HEK293 (cell line): ENCODE data around the gene TRIM47.

ENCODE experiments used
- CTCF ChIA-PET: fragments of 350-600 bp; formaldehyde crosslinking; extraction: SDS; loops from one replicate; lab custom pipeline; 2021; ENCODE audit warnings: antibody characterized with exemption; lab: Yijun Ruan, JAX
- POLR2A ChIA-PET: fragments of 300-600 bp; formaldehyde crosslinking; extraction: SDS; loops from one replicate; lab custom pipeline; 2020; ENCODE audit warnings: antibody characterized with exemption, inconsistent platforms; lab: Yijun Ruan, JAX
- H3K27ac ChIP-seq: fragments of 200-500 bp; sonication (Bioruptor generic); 2 replicates; pipeline ENCODE4 v1.5.1; 2014; ENCODE audit warnings: low read depth, low read length, control low read depth, inconsistent platforms; ENCODE audit errors: extremely low read depth
- H3K36me3 ChIP-seq, 2 experiments: fragments of 200-500 bp in 1 of 2; sonication (Bioruptor generic) in 1 of 2; 1 replicate in 1 of 2; 2 replicates in 1 of 2; pipeline ENCODE4 v1.5.1; 2014 to 2017; ENCODE audit warnings: inconsistent platforms in 2 of 2, low read length in 2 of 2; ENCODE audit not compliant: control insufficient read depth in 2 of 2, insufficient read depth in 1 of 2
- H3K4me1 ChIP-seq: fragments of 200-500 bp; sonication (Bioruptor generic); 2 replicates; pipeline ENCODE4 v1.5.1; 2014; ENCODE audit warnings: mild to moderate bottlenecking, low read length, inconsistent platforms; ENCODE audit not compliant: control insufficient read depth, insufficient read depth
- H3K4me3 ChIP-seq: 2 replicates; pipeline ENCODE4 v1.5.1; 2011; ENCODE audit warnings: low read depth, mild to moderate bottlenecking, control low read depth, low read length, moderate library complexity
- H3K9me3 ChIP-seq: fragments of 200-500 bp; sonication (Bioruptor generic); 2 replicates; pipeline ENCODE4 v1.5.1; 2014; ENCODE audit warnings: low read depth, low read length, inconsistent platforms; ENCODE audit not compliant: control insufficient read depth, insufficient read depth
- EGR2 ChIP-seq: fragments of 450-650 bp; formaldehyde crosslinking; IDR thresholded peaks from 2 replicates; pipeline ENCODE4 v1.5.1; 2016; ENCODE audit warnings: low read depth, missing biosample characterization, missing genetic modification characterization
- GLIS1 ChIP-seq: fragments of 450-650 bp; formaldehyde crosslinking; IDR thresholded peaks from 2 replicates; pipeline ENCODE4 v1.5.1; 2016; ENCODE audit warnings: missing biosample characterization, missing genetic modification characterization
- SCRT1 ChIP-seq: fragments of 450-650 bp; formaldehyde crosslinking; IDR thresholded peaks from 2 replicates; pipeline ENCODE4 v1.5.1; 2016; ENCODE audit warnings: missing biosample characterization, missing genetic modification characterization, borderline replicate concordance
- SCRT2 ChIP-seq: fragments of 450-650 bp; formaldehyde crosslinking; IDR thresholded peaks from 2 replicates; pipeline ENCODE4 v1.5.1; 2016; ENCODE audit warnings: missing biosample characterization, missing genetic modification characterization
- SP3 ChIP-seq: fragments of 450-650 bp; formaldehyde crosslinking; IDR thresholded peaks from 2 replicates; pipeline ENCODE4 v1.5.1; 2016; ENCODE audit warnings: missing biosample characterization, missing genetic modification characterization
- TRIM28 ChIP-seq: IDR thresholded peaks from 2 replicates; pipeline ENCODE4 v1.6.1; 2011; ENCODE audit warnings: low read length, control low read depth, borderline replicate concordance
- ZFHX2 ChIP-seq: fragments of 450-650 bp; formaldehyde crosslinking; conservative IDR thresholded peaks from 2 replicates; pipeline ENCODE4 v1.5.1; 2016; ENCODE audit warnings: missing biosample characterization, missing genetic modification characterization
- ZIC2 ChIP-seq: fragments of 450-650 bp; formaldehyde crosslinking; IDR thresholded peaks from 2 replicates; pipeline ENCODE4 v1.5.1; 2016; ENCODE audit warnings: missing biosample characterization, missing genetic modification characterization
- ZNF175 ChIP-seq: fragments of 450-650 bp; formaldehyde crosslinking; IDR thresholded peaks from 2 replicates; pipeline ENCODE4 v1.5.1; 2016; ENCODE audit warnings: missing biosample characterization, missing genetic modification characterization
- ZNF24 ChIP-seq: fragments of 450-650 bp; formaldehyde crosslinking; IDR thresholded peaks from 2 replicates; pipeline ENCODE4 v1.5.1; 2016; ENCODE audit warnings: missing biosample characterization, missing genetic modification characterization
- ZNF664 ChIP-seq: fragments of 450-650 bp; formaldehyde crosslinking; IDR thresholded peaks from 2 replicates; pipeline ENCODE4 v1.5.1; 2016; ENCODE audit warnings: missing biosample characterization, missing genetic modification characterization
- TF ChIP-seq, protein P1 (sequence below): fragments of 450-650 bp; formaldehyde crosslinking; IDR thresholded peaks from 2 replicates; pipeline ENCODE4; 2016; ENCODE audit warnings: missing biosample characterization, missing genetic modification characterization
- TF ChIP-seq, protein P2 (sequence below): fragments of 450-650 bp; formaldehyde crosslinking; IDR thresholded peaks from 2 replicates; pipeline ENCODE4 v1.5.1; 2016; ENCODE audit warnings: missing biosample characterization, missing genetic modification characterization
- TF ChIP-seq, protein P3 (sequence below): fragments of 450-650 bp; formaldehyde crosslinking; conservative IDR thresholded peaks from 2 replicates; pipeline ENCODE4 v1.5.1; 2016; ENCODE audit warnings: low read depth, missing biosample characterization, missing genetic modification characterization
- TF ChIP-seq, protein P4 (sequence below): fragments of 450-650 bp; IDR thresholded peaks from 2 replicates; pipeline ENCODE4 v1.5.1; 2018; ENCODE audit warnings: missing biosample characterization, mild to moderate bottlenecking, missing genetic modification characterization

Gene TRIM47

DNA sequence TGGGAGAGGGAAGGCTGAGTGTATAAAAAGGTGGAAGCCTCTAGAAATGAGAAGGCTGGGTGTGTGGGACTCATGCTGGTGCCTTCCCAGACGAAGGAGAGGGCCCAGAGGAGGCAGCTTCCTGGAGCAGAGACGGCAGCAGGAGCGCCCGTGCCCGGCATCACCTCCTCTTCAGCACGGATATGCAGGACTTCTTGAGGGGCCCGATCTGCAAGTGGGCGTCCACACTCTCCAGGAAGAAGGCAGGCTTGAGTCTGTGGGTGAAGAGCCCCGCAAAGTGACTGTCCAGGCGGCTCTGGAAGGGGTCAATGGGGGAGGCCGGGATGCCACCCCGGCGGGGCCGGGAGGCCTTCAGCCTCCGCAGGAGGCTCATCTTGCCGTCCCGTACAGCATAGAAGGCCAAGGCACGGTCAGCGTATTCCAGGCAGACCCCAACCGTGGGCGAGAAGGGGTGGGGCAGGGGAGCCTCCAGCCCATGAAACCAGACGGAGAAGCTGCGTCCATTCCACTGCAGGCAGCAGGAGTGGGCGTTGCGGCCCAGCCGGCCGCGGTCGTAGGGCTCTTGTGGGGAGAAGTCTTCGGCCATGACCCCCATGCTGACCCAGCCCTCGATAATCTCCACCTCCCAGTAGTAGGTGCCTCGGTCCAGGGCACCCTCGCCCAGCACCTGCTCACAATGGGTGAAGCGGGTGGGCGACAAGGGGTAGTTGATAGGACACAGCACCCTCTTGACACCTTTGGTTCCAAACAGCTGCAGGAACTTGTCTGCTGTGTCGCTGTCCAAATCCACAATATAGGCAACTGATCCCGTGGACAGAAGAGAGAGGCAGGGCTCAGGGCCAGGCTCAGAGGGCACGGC is 3.8 kb downstream of the TRIM47 start:
- no peaks in the 10 kb centered on the region for H3K9me3 ChIP-seq
- ChIA-PET CTCF (interaction anchor here (0.5 to 7.6 kb wide), 3 partner anchors 13 to 87 kb away, joined by 4 to 84 read pairs (median 5); no protein-coding TSS in a partner anchor), POLR2A (interaction anchor here (1.0 to 5.1 kb wide), 2 partner anchors 19 to 94 kb away, joined by 3 to 34 read pairs; partner anchors contain the start of gene WBP2)
- H3K4me1 ChIP-seq, result peaks cover 4% of the 10 kb centered on the region
- TF ChIP-seq, protein P1, sequence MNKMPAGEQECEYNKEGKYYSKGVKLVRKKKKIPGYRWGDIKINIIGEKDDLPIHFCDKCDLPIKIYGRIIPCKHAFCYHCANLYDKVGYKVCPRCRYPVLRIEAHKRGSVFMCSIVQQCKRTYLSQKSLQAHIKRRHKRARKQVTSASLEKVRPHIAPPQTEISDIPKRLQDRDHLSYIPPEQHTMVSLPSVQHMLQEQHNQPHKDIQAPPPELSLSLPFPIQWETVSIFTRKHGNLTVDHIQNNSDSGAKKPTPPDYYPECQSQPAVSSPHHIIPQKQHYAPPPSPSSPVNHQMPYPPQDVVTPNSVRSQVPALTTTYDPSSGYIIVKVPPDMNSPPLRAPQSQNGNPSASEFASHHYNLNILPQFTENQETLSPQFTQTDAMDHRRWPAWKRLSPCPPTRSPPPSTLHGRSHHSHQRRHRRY, result no peak
- TF ChIP-seq TRIM28 (no peak), GLIS1 (tag by site-specific recombination) (no peak), EGR2 (tag by site-specific recombination) (peak; percentile 23; the same call in 1 of the 2 replicates), ZFHX2 (tag by site-specific recombination) (0 out of 2 replicates have a peak, but pooled peaks have one; percentile 9)
- TF ChIP-seq, protein P2, sequence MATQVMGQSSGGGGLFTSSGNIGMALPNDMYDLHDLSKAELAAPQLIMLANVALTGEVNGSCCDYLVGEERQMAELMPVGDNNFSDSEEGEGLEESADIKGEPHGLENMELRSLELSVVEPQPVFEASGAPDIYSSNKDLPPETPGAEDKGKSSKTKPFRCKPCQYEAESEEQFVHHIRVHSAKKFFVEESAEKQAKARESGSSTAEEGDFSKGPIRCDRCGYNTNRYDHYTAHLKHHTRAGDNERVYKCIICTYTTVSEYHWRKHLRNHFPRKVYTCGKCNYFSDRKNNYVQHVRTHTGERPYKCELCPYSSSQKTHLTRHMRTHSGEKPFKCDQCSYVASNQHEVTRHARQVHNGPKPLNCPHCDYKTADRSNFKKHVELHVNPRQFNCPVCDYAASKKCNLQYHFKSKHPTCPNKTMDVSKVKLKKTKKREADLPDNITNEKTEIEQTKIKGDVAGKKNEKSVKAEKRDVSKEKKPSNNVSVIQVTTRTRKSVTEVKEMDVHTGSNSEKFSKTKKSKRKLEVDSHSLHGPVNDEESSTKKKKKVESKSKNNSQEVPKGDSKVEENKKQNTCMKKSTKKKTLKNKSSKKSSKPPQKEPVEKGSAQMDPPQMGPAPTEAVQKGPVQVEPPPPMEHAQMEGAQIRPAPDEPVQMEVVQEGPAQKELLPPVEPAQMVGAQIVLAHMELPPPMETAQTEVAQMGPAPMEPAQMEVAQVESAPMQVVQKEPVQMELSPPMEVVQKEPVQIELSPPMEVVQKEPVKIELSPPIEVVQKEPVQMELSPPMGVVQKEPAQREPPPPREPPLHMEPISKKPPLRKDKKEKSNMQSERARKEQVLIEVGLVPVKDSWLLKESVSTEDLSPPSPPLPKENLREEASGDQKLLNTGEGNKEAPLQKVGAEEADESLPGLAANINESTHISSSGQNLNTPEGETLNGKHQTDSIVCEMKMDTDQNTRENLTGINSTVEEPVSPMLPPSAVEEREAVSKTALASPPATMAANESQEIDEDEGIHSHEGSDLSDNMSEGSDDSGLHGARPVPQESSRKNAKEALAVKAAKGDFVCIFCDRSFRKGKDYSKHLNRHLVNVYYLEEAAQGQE (tag by site-specific recombination), result peak; percentile 87
- TF ChIP-seq, protein P3, sequence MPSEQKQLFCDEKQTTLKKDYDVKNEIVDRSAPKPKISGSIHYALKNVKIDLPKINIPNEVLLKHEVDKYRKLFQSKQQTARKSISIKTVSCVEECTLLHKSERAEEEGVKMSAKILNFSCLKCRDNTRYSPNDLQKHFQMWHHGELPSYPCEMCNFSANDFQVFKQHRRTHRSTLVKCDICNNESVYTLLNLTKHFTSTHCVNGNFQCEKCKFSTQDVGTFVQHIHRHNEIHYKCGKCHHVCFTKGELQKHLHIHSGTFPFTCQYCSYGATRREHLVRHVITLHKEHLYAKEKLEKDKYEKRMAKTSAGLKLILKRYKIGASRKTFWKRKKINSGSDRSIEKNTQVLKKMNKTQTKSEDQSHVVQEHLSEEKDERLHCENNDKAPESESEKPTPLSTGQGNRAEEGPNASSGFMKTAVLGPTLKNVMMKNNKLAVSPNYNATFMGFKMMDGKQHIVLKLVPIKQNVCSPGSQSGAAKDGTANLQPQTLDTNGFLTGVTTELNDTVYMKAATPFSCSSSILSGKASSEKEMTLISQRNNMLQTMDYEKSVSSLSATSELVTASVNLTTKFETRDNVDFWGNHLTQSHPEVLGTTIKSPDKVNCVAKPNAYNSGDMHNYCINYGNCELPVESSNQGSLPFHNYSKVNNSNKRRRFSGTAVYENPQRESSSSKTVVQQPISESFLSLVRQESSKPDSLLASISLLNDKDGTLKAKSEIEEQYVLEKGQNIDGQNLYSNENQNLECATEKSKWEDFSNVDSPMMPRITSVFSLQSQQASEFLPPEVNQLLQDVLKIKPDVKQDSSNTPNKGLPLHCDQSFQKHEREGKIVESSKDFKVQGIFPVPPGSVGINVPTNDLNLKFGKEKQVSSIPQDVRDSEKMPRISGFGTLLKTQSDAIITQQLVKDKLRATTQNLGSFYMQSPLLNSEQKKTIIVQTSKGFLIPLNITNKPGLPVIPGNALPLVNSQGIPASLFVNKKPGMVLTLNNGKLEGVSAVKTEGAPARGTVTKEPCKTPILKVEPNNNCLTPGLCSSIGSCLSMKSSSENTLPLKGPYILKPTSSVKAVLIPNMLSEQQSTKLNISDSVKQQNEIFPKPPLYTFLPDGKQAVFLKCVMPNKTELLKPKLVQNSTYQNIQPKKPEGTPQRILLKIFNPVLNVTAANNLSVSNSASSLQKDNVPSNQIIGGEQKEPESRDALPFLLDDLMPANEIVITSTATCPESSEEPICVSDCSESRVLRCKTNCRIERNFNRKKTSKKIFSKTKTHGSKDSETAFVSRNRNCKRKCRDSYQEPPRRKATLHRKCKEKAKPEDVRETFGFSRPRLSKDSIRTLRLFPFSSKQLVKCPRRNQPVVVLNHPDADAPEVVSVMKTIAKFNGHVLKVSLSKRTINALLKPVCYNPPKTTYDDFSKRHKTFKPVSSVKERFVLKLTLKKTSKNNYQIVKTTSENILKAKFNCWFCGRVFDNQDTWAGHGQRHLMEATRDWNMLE (tag by site-specific recombination), result no peak
- H3K4me3 ChIP-seq, result no peak overlapping the region
- H3K27ac ChIP-seq, result no peak overlapping the region
- peaks cover 0 to 4% of the 10 kb centered on the region in 2 experiments; a peak in 1 of 3 replicates for H3K36me3 ChIP-seq

DNA sequence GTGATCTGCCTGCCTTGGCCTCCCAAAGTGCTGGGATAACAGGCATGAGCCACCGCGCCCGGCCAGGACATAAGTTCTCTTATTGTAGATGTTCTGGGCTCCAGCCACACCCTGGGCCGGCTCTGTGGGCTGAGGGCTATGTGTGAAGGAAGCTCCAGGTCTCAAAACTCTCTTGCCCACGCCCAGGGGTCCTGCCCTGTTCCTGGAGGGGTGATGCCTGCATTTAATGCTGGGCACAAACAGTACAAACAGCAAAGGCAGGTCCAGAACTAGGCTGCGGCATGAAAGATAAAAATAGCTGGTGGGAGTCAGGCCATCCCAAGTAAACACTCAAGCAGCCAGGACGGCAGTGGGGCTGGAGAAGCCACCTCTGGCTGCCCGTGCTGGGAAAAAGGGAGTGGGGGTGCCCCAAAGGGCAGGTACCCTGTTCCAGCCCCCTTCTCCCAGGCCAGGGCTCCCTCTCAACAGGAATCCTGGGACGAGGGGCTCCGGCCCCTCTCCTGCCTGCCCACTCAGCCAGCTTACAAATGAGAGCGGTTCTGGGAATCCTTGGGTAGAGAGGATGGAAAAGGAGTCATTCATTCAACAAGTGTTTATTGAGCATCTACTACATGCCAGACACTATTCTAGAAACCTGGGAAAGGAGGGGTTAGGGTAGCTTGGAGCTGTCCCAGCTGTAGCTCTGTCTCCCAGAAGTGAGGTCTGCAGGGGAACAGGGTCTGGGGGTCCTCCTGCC is 4.6 kb downstream of the TRIM47 start:
- TF ChIP-seq ZNF664, result peak; percentile 99
- TF ChIP-seq SP3 (tag by site-specific recombination), result no peak
- peak; percentile 89 for TF ChIP-seq SCRT2 (tag by site-specific recombination)
- TF ChIP-seq ZNF175 (tag by site-specific recombination), result no peak
- TF ChIP-seq SCRT1 (tag by site-specific recombination), result peak; percentile 67; the same call in 1 of the 2 replicates
- TF ChIP-seq ZNF24 (tag by site-specific recombination), result 0 out of 2 replicates have a peak, but pooled peaks have one; percentile 47
- TF ChIP-seq, protein P4, sequence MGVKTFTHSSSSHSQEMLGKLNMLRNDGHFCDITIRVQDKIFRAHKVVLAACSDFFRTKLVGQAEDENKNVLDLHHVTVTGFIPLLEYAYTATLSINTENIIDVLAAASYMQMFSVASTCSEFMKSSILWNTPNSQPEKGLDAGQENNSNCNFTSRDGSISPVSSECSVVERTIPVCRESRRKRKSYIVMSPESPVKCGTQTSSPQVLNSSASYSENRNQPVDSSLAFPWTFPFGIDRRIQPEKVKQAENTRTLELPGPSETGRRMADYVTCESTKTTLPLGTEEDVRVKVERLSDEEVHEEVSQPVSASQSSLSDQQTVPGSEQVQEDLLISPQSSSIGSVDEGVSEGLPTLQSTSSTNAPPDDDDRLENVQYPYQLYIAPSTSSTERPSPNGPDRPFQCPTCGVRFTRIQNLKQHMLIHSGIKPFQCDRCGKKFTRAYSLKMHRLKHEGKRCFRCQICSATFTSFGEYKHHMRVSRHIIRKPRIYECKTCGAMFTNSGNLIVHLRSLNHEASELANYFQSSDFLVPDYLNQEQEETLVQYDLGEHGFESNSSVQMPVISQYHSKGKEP, result no peak
- no peak for TF ChIP-seq ZIC2 (tag by site-specific recombination)
- ChIA-PET POLR2A (interaction anchor here (1.0 to 2.0 kb wide), 2 partner anchors 18 to 94 kb away, joined by 3 to 26 read pairs; partner anchors contain the start of gene WBP2), CTCF (interaction anchor here (0.5 to 7.6 kb wide), 7 partner anchors 9 to 308 kb away, joined by 3 to 84 read pairs (median 5); no protein-coding TSS in a partner anchor)
- Histone ChIP-seq H3K9me3 (no peaks in the 10 kb centered on the region), H3K27ac (no peak overlapping the region), H3K4me3 (no peak overlapping the region), H3K36me3 (peaks cover 0 to 4% of the 10 kb centered on the region in 2 experiments; a peak in 1 of 3 replicates), H3K4me1 (peaks cover 4% of the 10 kb centered on the region)
